HG03108 (cell line): ENCODE results near the gene PLXNB3.

Experiments
- ATAC-seq: cut with Tn5 transposase; IDR thresholded peaks from one replicate; pipeline ENCODE4 v1.9.1; 2021; ENCODE audit warnings: moderate library complexity; ENCODE audit not compliant: unreplicated experiment

PLXNB3 gene

DNA sequence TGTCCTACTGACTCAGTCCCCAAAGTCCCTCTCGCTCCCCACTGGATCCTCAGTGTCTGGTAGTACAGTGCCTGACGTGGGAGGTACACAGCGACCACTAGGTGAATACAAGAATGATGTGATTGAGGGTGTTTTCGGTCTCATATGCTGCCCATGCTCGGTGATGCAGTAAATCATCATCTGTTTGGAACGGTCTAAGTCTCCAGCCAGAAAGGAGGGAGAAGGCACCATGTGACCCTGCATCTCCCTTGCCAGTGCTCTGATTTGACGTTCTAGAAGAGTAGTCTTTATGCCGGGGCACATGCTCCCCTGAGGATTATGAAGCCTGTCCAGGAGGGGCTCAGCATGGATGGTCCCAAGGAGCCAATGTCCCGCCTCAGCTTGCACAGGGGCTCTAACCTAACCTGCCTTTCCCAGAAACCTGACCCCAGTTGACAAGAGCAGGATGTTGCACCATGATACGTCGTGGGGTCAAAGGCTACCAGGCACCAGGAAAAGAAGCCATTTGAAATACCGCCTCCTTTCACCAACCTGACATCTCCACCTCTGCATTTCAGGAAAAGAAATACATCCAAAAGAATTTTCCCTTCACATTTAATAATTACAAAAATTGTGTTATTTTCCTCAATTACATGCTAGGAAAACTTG, 13.8 kb upstream of the PLXNB3 start:
- no peak for ATAC-seq

DNA sequence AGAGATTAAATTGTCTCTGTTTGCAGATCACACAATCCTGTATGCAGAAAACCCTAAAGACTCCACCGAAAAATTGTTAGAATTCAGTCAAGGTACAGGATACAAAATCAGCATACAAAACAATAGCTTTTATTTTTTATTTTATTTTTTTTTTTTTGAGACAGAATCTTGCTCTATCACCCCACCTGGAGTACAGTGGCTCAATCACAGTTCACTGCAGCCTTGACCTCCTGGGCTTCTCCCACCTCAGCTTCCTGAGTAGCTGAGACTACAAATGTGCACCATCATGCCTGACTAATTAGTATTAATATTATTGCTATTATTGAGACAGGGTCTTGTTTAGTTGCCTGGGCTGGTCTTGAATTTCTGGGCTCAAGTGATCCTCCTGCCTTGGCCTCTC, 8.9 kb upstream of the PLXNB3 start:
- no peak for ATAC-seq

DNA sequence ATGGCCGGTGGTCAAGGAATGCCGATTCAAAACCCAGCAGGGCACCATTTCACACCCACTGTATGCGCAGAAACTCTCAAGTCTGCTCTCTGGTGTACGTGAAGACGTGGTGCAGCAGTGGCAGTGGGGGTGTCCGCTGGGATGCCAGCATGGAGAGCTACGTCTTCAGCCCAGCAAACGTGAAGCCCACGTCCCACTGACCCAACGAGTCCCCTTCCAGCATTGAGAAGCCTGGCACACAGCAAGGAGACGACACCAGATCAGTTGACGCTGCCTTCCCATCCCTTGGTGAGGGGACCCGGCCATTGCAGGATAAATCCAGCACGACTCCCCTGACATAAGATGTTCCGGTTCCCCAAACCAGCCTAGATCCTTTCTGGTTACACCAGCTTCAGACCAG, 2.2 kb upstream of the PLXNB3 start:
- ATAC-seq: no peak

DNA sequence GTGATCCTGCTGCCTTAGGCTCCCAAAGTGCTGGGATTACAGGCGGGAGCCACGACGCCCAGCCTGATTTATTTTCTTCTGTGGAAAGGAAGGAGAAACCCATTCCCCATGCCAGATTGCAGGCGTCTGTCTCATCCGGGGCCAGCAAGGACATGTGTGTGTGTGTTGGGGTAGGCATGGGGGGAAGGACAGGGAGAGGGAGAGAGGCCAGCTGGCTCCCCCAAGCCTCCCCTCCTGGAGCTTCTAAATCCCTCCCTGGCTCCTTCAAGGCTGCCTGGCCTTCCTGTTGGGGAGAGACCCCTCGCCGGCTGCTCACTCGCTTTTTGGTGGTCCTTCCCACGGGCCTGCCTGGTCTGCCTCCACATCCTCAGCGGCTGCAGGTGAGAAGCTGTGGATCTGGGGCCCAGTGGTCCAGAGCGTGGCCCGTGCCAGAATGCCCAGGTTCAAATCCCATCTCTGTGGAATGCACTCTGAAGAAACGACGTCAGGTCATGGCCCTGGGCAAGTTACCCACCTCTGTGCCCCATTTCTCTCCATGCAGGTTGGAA, 1.3 kb upstream of the PLXNB3 start:
- no peak for ATAC-seq

DNA sequence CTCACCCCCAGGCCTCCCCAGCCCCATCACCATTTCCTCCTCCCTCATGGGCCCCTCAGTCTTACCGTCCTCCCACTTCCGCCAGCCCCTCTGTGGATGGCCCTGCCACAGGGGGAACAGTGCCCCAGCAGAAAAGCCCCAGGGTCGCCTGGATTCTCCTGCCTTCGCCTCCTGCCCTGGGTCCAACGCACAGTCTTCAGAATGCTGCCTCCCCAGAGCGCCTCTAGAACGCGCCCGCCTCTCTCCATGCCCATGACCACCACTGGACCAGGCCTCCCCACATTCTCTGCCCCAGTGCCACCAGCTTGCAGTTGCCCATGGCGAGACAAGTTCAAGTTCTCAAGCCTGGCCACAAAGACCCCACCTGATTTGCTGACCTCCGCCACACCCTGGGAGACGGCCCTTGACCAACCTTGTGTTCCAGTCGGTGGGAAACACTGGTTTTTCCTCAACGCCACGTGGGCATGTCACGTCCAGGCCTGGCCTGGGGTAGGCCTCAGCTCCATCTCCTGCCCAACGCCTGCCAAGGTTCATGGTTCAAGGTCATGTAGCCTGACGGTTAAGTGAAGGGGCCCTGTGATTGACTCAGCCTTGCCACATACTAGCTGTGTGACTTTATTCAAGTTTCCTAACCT, 634 bp upstream of the PLXNB3 start:
- ATAC-seq: no peak

DNA sequence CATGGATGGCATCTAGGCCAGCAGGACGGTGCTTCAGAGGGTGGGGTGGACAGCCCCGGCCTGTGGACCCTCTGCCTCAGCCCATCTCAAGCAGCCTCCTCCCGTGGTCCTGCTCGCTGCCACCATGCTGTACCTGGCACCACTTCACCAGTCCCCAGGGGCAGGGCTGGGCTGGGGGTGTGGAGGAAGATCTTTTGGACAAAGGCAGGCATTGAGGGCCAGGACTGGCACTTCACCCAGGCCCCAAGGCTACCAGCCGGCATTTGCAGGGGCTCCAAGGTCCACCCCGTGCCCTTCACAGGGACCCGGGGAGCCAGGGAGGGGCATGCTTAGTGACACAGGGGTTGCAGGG, 713 bp downstream of the PLXNB3 start:
- ATAC-seq: no peak

DNA sequence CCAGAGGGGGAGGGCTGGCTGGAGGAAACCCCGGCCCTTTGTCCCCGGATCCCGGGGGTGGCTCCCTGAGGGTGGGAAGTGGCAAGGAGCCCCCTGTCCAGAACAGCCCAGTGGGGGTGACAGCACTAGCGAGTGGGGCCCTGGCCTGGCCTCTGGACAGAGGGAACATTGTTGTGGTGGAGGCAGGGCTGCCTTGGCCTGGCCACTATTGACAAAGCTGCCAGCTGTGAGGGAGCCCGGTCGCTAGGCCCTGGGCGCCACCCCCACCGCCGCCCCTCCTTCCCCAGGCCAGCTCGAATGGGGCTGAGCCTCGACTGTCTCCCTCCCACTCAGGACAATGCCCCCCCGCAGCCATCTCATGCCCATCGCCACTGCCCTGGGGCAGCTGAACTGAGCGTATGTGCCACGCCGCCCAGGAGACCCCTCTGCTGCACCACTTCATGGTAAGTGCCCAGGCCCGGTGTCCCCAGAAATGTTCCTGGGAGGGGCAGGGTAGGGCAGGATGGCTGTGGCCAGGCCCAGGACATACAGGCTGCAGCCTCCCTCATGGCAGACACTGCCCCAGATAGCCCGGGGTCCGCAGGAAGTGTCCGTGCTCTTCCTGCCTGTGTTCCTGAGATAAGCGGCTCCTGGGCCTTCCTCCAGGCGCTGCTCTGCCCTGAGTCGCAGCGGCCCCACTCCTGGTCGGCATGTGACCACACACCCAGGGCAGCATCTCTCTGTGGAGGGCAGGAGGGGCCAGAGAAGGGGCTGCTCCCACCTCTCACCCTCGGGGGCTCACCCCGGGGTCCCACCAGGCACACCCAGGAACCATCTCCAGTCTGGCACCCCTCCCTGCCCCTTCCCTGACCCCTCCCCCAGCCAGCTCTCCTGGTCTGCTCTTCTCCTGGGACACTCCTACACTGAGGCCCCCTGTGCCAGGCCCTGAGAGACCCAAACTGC, 1.4 kb downstream of the PLXNB3 start:
- no peak for ATAC-seq

DNA sequence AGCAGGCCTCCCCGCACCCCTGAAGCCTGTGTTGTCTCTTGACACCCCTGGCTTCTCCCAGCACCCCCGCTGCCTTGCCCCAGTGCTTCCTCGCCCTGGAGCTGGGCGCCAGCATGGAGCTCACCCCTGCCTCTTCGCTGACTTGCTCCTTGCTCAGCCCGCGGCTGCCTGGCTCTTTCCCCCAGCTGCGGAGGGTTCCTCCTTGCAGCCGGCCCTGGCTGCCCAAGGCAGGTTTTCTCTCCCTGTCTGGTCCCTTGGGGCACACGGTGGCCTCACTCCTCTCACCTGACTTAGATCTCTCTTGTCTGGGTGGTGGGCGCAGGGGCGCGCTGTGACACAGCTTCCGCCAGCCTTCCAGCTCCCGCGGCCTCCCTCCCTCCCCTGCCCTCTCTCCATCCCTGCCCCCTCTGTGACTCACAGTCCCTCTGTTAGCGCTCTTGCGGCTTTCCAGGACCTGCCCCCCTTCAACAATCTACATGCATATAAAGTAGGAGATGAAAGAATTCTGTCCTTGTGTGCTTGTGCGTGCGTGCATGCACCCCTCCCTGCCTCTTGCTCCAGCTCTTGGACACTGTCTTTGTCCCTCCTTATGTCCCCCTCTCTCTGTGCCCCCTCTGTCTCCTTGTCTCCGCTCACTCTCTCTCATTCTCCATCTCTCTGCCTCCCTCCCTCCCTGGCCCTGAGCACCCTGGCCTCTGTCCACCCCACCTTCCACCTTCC, 2.2 kb downstream of the PLXNB3 start:
- ATAC-seq: no peak

DNA sequence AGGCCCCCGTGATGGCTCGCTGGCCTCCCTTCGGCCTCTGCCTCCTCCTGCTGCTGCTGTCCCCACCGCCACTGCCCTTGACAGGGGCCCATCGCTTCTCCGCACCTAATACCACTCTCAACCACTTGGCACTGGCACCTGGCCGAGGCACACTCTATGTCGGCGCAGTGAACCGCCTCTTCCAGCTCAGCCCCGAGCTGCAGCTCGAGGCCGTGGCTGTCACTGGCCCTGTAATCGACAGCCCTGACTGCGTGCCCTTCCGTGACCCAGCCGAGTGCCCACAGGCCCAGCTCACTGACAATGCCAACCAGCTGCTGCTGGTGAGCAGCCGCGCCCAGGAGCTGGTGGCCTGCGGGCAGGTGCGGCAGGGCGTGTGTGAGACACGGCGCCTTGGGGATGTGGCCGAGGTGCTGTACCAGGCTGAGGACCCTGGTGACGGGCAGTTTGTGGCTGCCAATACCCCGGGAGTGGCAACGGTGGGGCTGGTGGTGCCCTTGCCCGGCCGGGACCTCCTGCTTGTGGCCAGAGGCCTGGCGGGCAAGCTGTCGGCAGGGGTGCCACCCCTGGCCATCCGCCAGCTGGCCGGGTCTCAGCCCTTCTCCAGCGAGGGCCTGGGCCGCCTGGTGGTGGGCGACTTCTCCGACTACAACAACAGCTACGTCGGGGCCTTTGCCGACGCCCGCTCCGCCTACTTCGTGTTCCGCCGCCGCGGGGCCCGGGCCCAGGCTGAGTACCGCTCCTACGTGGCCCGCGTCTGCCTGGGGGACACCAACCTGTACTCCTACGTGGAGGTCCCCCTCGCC, 3.0 kb downstream of the PLXNB3 start:
- ATAC-seq: no peak

DNA sequence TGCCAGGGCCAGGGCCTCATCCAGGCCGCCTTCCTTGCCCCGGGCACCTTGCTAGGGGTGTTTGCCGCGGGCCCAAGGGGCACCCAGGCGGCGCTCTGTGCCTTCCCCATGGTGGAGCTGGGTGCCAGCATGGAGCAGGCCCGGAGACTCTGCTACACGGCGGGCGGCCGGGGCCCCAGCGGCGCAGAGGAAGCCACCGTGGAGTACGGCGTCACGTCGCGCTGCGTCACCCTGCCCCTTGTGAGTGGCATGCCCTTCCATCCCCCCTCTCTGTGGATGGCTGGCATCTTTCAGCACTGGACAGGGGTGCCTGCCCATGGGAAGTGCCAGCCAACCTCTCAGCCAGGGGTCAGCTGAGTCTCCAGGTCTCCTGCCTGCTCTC, 3.6 kb downstream of the PLXNB3 start:
- ATAC-seq: no peak

DNA sequence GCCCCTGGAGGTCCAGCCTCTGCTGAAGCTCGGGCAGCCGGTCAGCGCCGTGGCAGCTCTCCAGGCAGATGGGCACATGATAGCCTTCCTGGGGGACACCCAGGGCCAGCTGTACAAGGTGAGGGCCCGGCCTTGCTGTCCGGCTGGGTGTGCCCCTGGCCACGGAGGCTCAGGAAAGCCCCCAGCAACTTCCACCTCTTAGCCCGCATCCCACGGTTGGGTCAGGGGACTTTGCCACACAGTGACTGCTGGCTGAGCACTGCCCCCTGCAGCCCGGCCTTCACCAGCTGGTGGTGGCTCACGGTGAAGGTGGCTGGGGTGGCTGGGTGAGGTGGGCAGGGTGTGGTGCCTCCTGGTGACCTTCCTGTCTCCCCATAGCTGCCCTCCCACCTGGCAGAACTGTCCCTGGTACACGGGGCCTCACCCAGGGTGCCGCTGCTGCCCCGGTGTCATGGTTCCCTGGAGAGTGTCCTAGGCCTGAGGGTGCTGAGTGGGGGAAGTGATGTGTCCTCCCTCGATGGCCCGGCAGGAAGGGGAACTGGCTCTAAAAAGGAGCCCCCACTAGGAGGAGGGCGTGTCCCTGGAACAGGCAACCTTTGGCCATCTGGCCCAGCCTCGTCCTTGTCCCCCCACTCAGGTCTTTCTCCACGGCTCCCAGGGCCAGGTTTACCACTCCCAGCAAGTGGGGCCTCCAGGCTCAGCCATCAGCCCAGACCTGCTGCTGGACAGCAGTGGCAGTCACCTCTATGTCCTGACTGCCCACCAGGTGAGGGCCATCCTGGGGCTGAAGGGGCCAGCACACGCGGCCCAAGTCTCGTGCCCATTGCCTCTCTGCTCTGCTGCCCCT, 4.5 kb downstream of the PLXNB3 start:
- no peak for ATAC-seq

DNA sequence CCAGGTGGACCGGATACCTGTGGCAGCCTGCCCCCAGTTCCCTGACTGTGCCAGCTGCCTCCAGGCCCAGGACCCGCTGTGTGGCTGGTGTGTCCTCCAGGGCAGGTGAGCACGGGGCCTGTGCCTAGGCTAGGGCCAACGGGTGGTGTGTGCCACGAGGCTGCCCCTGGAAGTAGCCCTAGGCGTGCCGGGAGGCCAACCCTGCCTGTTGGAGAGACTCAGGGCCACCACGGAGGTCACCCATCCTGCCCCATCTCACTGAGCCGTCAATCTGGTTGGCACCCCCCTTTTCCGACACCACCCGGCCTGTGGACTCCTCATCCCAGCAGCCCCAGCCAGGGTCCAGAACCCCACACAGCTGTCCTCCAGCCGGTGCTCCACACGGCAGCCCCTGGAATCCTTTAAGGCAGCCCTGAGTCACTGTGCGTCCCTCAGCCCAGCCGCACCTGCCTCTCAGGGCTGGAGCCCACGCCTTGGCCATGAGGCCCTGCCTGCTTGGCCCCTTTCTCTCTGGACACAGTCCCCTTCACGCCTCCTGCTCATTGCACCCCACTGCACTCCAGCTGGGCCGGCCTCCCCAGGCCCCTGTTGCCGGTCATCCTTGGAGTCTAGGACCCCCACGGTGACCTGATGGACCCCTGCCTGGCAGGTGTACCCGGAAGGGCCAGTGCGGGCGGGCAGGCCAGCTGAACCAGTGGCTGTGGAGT, 5.3 kb downstream of the PLXNB3 start:
- ATAC-seq: no peak

DNA sequence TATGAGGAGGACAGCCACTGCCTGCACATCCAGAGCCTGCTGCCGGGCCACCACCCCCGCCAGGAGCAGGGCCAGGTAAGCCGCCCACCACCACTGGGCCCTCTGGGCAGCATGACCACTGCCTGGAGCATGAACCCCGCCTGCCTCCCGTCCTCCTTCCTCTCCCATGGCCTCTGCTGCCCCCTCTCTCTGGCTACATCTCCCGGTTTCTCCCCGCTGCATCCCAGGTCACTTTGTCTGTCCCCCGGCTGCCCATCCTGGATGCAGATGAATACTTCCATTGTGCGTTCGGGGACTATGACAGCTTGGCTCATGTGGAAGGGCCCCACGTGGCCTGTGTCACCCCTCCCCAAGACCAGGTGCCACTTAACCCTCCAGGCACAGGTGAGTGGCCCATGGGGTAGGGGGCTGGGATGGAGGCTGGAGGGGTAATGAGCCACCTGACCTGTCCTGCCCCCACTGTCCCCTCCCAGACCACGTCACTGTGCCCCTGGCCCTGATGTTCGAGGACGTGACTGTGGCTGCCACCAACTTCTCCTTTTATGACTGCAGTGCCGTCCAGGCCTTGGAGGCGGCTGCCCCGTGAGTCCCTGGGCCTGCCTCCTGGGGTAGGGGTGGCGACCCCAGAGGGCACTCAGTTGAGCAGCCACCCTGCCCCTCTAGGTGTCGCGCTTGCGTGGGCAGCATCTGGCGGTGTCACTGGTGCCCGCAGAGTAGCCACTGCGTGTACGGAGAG, 6.0 kb downstream of the PLXNB3 start:
- no peak for ATAC-seq

DNA sequence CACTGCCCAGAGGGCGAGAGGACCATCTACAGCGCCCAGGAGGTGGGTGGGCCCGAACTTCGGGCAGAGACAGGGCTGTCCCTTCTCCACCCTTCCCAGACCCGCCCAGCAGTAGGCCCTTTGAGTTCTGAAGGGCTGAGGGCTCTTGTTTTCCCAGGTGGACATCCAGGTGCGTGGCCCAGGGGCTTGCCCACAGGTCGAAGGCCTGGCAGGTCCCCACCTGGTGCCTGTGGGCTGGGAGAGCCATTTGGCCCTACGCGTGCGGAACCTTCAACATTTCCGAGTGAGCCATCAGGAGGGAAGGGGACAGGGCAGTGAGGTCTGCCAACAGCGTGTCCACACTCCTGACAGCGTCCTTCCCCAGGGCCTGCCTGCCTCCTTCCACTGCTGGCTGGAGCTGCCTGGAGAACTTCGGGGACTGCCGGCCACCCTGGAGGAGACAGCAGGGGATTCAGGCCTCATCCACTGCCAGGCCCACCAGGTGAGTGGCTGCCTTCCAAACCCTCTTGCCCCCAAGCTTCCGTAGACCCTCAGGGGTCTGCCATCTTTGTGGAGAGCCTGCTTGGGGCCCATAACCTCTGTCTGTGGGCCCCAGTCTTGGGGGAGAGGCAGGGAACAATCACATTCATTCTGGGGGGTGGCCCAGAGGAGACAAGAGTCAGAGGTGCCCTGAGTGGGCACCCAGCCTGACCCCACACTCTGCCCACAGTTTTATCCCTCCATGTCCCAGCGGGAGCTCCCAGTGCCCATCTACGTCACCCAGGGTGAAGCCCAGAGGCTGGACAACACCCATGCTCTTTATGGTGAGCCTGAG, 6.8 kb downstream of the PLXNB3 start:
- no peak for ATAC-seq

DNA sequence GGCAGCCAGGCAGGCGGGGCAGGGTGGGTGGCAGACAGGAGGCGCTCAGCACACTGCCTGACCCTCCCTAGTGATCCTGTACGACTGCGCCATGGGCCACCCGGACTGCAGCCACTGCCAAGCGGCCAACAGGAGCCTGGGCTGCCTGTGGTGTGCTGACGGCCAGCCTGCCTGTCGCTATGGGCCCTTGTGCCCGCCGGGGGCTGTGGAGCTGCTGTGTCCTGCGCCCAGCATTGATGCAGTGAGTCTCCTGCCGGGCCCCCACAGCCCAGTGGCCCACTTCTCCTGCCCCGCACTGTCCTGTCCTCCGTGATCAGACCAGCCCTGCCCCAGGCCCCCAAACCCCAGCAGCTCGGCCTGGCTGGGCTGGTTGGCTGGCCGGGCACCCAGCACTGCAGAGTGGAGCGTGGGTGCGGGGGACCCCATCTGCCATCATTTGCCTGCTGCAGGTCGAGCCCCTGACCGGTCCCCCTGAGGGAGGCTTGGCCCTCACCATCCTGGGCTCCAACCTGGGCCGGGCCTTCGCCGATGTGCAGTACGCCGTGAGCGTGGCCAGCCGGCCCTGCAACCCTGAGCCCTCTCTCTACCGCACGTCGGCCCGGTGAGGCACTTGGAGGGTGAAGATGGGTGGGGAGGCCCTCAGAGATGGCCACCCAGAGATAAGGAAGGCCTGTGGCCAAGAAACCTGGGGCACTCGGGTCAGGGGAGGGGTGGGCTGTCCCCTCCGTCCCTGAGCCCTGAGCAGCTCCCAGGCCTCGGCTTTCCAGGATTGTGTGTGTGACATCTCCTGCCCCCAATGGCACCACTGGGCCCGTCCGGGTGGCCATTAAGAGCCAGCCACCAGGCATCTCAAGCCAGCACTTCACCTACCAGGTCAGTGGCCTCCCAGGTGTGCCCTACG, 7.6 kb downstream of the PLXNB3 start:
- ATAC-seq: no peak
